ENCODE measurements around the gene ZFHX2.

The ZFHX2 gene

DNA sequence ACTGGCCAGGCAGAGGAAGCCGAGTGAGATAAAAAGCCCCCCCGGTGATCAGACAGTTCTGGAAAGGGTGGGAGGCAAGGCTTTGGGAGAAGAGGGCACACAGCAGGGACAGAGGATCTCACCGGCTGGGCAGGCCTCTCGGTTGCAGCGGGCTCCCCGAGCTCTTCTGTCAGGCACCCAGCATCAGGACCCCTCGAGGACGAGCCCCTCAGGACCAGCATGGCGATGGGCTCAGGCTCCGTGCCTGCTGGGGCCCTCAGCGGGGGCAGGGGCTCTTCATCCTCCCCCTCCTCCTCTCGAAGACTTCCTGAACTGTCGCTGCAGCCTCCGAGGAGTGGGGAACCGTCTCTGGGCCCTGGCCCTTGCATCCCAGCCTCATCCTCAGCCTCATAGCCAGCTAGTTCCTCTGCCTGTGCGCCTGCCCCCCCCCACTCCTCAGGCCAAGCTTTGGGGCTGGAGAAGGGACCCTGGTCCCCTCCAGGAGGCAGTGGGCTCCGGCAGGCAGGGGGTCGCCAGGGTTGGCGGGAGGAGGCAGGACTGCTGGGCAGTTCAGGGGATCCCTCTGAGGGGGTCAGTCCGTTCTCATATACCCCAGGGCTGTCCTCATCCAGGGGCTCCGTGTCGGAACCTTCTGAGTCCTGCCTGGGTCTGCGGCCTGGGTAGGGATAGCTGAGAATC, 19.4 kb upstream of the ZFHX2 start:
- no peak overlapping the region for H3K9ac ChIP-seq (ENCODE audit: low read depth, low read length)
- no peak overlapping the region for H3K27ac ChIP-seq (ENCODE audit: low read length)
- H3K27me3 ChIP-seq (ENCODE audit: insufficient read depth, low read length) = peaks cover 26% of the 10 kb centered on the region
- H3K9me3 ChIP-seq (ENCODE audit: insufficient read depth, low read depth, low read length) = no peaks in the 10 kb centered on the region
- H3K4me3 ChIP-seq (ENCODE audit: low read length) = no peak overlapping the region
- H3K4me1 ChIP-seq (ENCODE audit: insufficient read depth, low read length) = peaks cover 17% of the 10 kb centered on the region; the same call in 1 of the 2 replicates
- no peaks in the 10 kb centered on the region; the same call in 1 of the 2 replicates for H3K36me3 ChIP-seq (ENCODE audit: insufficient read depth, low read depth, low read length)

DNA sequence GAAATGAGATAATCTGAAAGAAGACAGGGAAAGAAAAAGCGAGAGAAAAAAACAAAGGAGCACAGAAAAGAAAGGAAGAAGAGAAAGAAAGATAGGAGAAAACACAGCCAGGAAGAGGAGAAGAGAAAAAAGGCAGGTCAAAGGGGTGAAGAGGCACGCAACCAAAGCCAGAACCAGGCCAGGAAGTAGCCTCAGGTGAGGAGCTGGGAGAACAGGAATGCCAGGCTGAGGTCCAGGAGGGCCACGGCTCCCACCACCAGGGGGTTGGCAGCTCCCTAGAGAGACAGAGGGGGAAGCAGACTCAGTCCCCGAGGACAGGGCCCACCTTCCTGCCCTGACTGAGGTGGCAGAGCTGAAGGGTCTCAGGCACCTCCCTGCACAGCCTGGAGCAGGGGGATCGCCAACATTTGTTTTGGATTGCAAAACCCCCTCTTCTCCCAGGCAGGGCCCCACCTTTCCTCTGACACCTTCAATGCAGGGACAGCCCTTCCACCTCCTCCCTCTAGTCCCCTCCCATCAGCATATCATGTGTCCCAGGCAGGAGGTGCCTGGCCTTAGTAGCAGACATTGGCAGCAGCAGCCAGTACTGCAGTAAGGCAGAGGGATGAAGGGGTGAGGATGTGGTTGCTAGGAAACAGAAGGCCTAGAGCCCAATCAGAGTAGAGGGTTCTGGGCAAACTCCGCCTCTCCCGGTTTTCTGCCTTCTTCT, 18.0 kb upstream of the ZFHX2 start:
- H3K9me3 ChIP-seq (ENCODE audit: insufficient read depth, low read depth, low read length) = no peaks in the 10 kb centered on the region
- no peak overlapping the region for H3K27ac ChIP-seq (ENCODE audit: low read length)
- H3K9ac ChIP-seq (ENCODE audit: low read depth, low read length) = no peak overlapping the region
- H3K4me1 ChIP-seq (ENCODE audit: insufficient read depth, low read length) = peaks cover 17% of the 10 kb centered on the region; the same call in 1 of the 2 replicates
- no peak overlapping the region for H3K4me3 ChIP-seq (ENCODE audit: low read length)
- H3K36me3 ChIP-seq (ENCODE audit: insufficient read depth, low read depth, low read length) = peaks cover 13% of the 10 kb centered on the region
- H3K27me3 ChIP-seq (ENCODE audit: insufficient read depth, low read length) = peaks cover 12% of the 10 kb centered on the region

DNA sequence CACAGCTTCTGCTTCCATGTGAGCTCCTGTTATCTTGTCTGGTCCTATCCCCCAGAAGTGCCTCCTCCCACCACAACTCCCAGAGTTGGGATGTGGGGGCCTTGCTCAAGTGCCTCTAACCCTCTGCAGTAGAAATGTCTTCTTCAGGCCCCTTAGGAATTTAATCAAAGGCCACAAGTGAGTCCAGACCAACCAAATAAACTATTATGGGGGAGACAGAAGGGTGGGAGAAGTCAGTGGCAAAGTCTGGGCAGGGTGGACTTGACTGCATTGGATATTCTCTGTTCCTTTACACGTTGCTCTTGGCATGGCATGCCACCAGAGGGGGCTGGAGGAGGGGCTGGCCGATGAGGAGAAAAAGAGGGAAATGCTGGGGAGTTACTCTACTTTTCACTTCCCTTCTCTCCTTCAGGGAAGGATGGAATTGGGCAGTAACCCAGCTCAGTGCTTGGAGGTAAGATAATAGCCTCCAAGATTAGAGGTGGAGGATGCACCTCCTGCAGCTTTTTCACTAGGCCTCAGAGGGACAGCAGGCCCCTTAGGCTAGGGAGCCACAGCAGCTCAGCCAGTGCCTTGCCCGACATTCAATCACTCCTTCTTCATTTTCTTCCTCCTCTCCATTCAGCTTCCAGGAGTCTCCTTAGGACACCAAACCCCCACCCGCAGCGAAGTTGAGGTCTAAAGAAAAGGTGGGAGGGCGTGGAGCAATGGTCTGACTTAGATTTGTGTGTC, 17.2 kb upstream of the ZFHX2 start:
- Histone ChIP-seq H3K27ac (ENCODE audit: low read length) (no peak overlapping the region), H3K9ac (ENCODE audit: low read depth, low read length) (no peak overlapping the region), H3K36me3 (ENCODE audit: insufficient read depth, low read depth, low read length) (peaks cover 20% of the 10 kb centered on the region), H3K4me1 (ENCODE audit: insufficient read depth, low read length) (peaks cover 17% of the 10 kb centered on the region; the same call in 1 of the 2 replicates), H3K4me3 (ENCODE audit: low read length) (0 out of 2 replicates have a peak overlapping the region, but pooled peaks have one; percentile 78), H3K9me3 (ENCODE audit: insufficient read depth, low read depth, low read length) (no peaks in the 10 kb centered on the region), H3K27me3 (ENCODE audit: insufficient read depth, low read length) (peaks cover 9% of the 10 kb centered on the region; the same call in 1 of the 2 replicates)

DNA sequence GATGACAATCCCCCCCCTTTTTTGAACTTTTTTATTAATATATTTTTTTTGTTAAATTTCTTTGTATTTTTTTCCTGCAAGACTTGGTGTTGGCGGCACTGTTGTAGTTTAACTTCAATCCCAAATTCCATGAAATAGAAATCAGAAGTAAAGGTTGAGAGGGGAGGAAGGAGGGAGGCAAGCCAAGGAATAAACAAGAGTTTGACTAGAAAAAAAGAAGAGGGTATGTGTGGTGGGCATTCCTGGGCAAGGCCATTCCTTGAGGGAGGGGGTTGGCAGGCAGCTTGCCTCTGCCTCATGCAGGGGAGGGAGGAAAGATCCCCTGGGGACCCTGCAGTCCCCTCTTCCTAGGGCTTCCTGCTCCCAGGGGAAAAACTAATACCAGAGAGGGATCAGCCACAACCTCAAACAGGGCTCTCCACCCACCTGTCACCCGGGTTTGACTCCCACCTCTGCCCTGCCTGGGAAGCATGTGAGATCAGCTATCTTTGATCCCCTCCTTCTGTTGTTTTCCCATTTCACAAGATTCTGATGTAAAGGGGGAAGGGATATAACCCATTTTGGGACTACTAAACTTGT, 16.5 kb upstream of the ZFHX2 start:
- H3K9ac ChIP-seq (ENCODE audit: low read depth, low read length) = no peak overlapping the region
- H3K4me1 ChIP-seq (ENCODE audit: insufficient read depth, low read length) = peaks cover 17% of the 10 kb centered on the region; the same call in 1 of the 2 replicates
- peak overlapping the region; percentile 78; the same call in 1 of the 2 replicates for H3K4me3 ChIP-seq (ENCODE audit: low read length)
- H3K36me3 ChIP-seq (ENCODE audit: insufficient read depth, low read depth, low read length) = peaks cover 23% of the 10 kb centered on the region
- H3K9me3 ChIP-seq (ENCODE audit: insufficient read depth, low read depth, low read length) = no peaks in the 10 kb centered on the region
- H3K27me3 ChIP-seq (ENCODE audit: insufficient read depth, low read length) = peaks cover 7% of the 10 kb centered on the region; the same call in 1 of the 2 replicates
- no peak overlapping the region for H3K27ac ChIP-seq (ENCODE audit: low read length)

DNA sequence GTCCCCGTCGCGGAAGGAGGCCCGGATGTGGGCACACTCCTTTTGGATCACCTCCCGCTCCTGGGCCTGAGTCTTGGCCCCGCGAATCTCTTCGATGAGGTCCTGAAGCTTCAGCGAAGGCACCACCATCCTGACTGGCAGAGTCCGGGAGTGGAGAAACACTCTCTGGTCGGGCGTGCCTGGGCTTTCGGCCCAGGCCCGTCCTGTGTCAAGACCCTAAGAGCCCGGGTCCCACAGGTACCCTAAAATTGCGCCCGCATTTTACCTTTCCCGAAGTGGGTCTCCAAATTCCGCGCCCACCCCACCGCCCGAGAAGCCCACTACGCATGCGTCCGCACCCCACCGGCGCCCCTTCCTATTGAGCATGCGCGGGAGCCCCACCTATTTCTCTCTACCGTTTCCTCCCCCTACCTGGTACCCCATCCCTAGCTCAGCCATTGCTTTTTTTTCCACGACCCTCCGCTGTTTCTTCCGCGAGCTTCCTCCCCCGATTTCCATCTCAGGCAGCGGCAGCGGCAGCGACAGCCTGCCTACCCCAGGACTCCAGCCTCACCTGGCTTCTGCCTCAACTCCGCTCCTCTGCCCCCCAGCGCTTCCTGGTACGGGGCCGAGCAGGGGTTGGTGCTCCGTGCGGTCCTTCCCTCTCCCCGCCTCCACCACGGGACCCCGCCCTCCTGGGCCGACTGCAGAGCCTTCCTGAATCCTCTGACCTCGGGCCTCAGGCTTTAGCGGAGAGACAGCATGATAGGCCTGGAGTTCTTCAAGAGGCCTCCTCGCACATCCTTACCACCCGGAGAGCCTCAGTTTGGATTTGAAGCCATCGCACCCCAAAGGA, 15.8 kb upstream of the ZFHX2 start, which contains the start of gene AP1G2:
TSS of gene AP1G2 (minus strand) at position 606 of the 835 bp plus-strand sequence. CDS start at position 129, 477 bp downstream.
- peak within 1 kb of the TSS; percentile 40 for H3K27ac ChIP-seq (ENCODE audit: low read length)
- H3K36me3 ChIP-seq (ENCODE audit: insufficient read depth, low read depth, low read length) = peaks cover 23% of the 10 kb centered on the region
- H3K9ac ChIP-seq (ENCODE audit: low read depth, low read length) = peak within 1 kb of the TSS; percentile 87
- 0 out of 2 replicates have a peak, but pooled peaks cover under 1% of the 10 kb centered on the region for H3K27me3 ChIP-seq (ENCODE audit: insufficient read depth, low read length)
- peaks cover 17% of the 10 kb centered on the region; the same call in 1 of the 2 replicates for H3K4me1 ChIP-seq (ENCODE audit: insufficient read depth, low read length)
- peak within 1 kb of the TSS; percentile 78 for H3K4me3 ChIP-seq (ENCODE audit: low read length)
- no peaks in the 10 kb centered on the region for H3K9me3 ChIP-seq (ENCODE audit: insufficient read depth, low read depth, low read length)

DNA sequence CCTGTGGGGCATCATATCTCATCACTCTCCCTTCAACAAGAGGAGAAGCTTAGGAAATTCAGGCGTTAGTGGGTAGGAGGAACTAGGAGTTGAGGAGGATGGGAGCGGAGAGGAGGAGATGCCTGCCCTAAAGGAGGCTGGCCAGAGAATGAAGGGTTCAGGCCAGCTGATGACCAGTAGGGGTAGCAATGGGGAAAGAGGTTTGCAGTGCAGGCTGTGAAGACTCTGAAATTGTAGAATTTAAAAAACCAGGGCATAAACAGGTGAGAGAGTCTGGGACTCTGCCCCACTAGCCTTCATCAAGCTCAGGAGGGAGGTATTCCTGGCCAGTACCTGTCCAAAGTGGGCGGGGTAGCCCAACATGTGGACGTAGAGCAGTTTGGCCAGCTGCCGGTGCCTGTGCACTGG, 15.2 kb upstream of the ZFHX2 start:
- Histone ChIP-seq H3K9ac (ENCODE audit: low read depth, low read length) (peak overlapping the region; percentile 87), H3K27ac (ENCODE audit: low read length) (no peak overlapping the region), H3K9me3 (ENCODE audit: insufficient read depth, low read depth, low read length) (no peaks in the 10 kb centered on the region), H3K27me3 (ENCODE audit: insufficient read depth, low read length) (no peaks in the 10 kb centered on the region), H3K4me3 (ENCODE audit: low read length) (peak overlapping the region; percentile 78), H3K36me3 (ENCODE audit: insufficient read depth, low read depth, low read length) (peaks cover 30% of the 10 kb centered on the region), H3K4me1 (ENCODE audit: insufficient read depth, low read length) (peaks cover 17% of the 10 kb centered on the region; the same call in 1 of the 2 replicates)

DNA sequence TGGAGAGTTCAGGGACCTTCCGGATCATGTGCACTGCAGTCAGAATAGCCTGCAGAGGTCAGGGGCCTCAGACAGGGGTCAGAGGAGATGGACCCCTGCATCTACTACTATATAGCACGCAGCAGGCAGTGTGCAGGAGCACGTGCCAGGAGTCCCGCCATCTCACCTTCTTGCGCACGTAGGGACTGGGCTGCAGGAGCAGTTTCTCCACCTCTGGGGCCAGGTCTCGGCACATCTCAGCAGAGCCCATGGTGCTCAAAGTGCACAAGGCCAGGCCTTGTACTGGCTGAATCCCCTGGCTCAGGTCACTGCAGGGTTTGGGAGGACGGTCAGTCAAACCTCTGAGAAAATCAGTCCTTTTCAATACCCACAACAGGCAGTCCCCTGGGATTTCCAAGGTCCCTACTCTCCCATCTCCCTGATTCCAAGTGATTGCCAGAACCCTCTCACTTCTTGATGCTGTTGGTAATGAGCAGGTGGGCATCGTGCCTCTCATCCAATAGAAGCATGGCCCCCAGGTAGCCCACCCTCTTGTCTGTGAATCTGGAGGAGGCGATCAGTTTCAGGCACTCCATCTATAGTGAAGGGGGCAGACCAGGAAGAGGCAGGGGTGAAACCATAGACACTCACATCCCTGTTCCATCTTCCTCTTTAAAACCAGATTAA, 14.7 kb upstream of the ZFHX2 start:
- H3K4me3 ChIP-seq (ENCODE audit: low read length) = peak overlapping the region; percentile 78

DNA sequence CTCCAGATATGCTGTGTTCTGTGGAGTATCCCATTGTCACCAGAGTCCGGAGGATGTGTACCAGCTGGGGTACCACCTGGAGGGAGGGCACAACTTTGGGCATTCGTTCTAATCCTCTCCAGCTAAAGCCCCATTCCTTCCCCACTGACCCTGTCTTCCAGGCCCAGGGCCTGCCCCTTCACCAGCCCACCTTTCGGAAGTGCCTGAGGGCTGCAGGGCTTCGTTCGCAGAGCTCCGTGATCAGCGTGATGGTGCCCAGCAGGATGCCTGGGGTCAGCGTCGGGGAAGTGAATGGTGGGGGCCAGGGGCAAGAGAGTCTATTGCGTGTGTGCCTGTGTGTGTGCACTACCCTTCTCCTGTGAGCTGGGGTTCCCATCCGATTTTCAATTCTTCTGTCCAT, 14.1 kb upstream of the ZFHX2 start:
- Histone ChIP-seq H3K9ac (ENCODE audit: low read depth, low read length) (no peak overlapping the region), H3K9me3 (ENCODE audit: insufficient read depth, low read depth, low read length) (no peaks in the 10 kb centered on the region), H3K27ac (ENCODE audit: low read length) (no peak overlapping the region), H3K36me3 (ENCODE audit: insufficient read depth, low read depth, low read length) (peaks cover 41% of the 10 kb centered on the region), H3K27me3 (ENCODE audit: insufficient read depth, low read length) (no peaks in the 10 kb centered on the region), H3K4me3 (ENCODE audit: low read length) (no peak overlapping the region), H3K4me1 (ENCODE audit: insufficient read depth, low read length) (peaks cover 17% of the 10 kb centered on the region; the same call in 1 of the 2 replicates)

More for the DNA sequence above, 14.7 kb upstream of the ZFHX2 start:
- H3K9me3 ChIP-seq (ENCODE audit: insufficient read depth, low read depth, low read length) = no peaks in the 10 kb centered on the region
- H3K27me3 ChIP-seq (ENCODE audit: insufficient read depth, low read length) = no peaks in the 10 kb centered on the region
- peaks cover 35% of the 10 kb centered on the region for H3K36me3 ChIP-seq (ENCODE audit: insufficient read depth, low read depth, low read length)
- no peak overlapping the region for H3K27ac ChIP-seq (ENCODE audit: low read length)
- peaks cover 17% of the 10 kb centered on the region; the same call in 1 of the 2 replicates for H3K4me1 ChIP-seq (ENCODE audit: insufficient read depth, low read length)
- peak overlapping the region; percentile 87; the same call in 1 of the 2 replicates for H3K9ac ChIP-seq (ENCODE audit: low read depth, low read length)

DNA sequence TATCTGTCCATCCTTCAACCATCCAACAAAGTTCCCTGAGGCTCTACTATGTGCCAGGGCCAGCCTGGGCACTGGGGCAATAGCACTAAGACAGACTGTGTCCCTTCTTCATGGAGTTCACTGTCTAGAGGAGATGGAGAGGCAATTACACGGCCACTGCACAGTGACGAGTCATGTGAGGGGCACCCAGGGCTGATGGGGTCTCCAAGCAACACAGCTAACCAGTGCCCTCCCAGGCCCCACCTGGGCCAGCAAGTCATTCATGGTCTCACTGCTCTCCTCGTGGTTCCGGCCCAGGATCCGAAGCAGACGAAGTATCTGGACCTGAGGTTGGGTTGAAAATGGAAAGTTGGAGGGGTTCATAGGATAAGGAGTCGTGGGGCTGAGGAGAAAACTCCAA, 13.3 kb upstream of the ZFHX2 start:
- Histone ChIP-seq H3K9me3 (ENCODE audit: insufficient read depth, low read depth, low read length) (no peaks in the 10 kb centered on the region), H3K27me3 (ENCODE audit: insufficient read depth, low read length) (no peaks in the 10 kb centered on the region), H3K4me3 (ENCODE audit: low read length) (no peak overlapping the region), H3K4me1 (ENCODE audit: insufficient read depth, low read length) (peaks cover 17% of the 10 kb centered on the region; the same call in 1 of the 2 replicates), H3K9ac (ENCODE audit: low read depth, low read length) (no peak overlapping the region), H3K27ac (ENCODE audit: low read length) (no peak overlapping the region), H3K36me3 (ENCODE audit: insufficient read depth, low read depth, low read length) (peaks cover 47% of the 10 kb centered on the region)

DNA sequence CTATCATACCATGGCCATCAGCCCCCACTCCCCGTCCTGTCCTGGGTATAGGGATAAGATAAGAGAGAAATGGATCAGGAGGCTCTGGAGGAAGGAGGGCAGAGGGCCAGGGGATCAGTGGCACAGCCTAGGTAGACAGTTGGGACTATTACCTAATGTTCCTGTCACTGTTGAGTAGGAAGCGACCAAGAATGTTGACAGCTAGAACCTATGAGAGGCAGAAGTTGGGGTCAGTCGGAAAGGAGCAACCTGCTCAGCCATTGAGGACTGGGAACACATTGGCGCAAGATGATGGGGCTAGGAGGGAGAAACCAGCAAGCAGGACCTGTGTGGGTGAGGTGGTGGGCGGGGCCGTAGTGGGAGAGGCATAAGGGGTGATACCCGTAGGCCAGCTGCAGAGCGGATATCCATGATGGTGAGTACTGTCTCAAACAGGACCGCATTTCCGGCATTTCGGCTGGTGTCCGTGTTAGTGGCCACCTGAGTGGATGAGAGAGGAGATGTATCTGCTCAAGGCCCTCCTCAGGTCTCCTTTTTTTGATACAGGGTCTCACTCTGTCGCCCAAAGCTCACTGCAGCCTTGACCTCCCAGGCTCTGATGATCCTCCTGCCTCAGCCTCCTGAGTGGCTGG, 12.7 kb upstream of the ZFHX2 start:
- Histone ChIP-seq H3K27ac (ENCODE audit: low read length) (no peak overlapping the region), H3K36me3 (ENCODE audit: insufficient read depth, low read depth, low read length) (peaks cover 51% of the 10 kb centered on the region), H3K4me3 (ENCODE audit: low read length) (no peak overlapping the region), H3K27me3 (ENCODE audit: insufficient read depth, low read length) (no peaks in the 10 kb centered on the region), H3K9ac (ENCODE audit: low read depth, low read length) (no peak overlapping the region), H3K9me3 (ENCODE audit: insufficient read depth, low read depth, low read length) (no peaks in the 10 kb centered on the region), H3K4me1 (ENCODE audit: insufficient read depth, low read length) (peaks cover 14% of the 10 kb centered on the region; the same call in 1 of the 2 replicates)
